Testis (tissue), 3 donors: ENCODE results near the gene RAB25. TPM values are rescaled to one million over a fixed set of nuclear protein-coding genes. Genes with fewer than 3 reads are reported as not detected.

Experiments
- DNase-seq: peaks from one replicate; pipeline ENCODE4 v3.0.0-alpha.2; 2019
- H3K27ac ChIP-seq, 2 donors: fragments of 200-600 bp; sonication (generic); one replicate each; pipeline ENCODE4 v1.5.1; 2019
- H3K27me3 ChIP-seq: fragments of 200-600 bp; sonication (generic); one replicate; pipeline ENCODE4 v1.5.1; 2019
- H3K36me3 ChIP-seq: fragments of 200-600 bp; sonication (generic); one replicate; pipeline ENCODE4 v1.5.1; 2017; ENCODE audit warnings: low read depth; ENCODE audit errors: missing control alignments
- H3K4me1 ChIP-seq: fragments of 200-600 bp; sonication (generic); one replicate; pipeline ENCODE4 v1.5.1; 2019
- H3K4me3 ChIP-seq, 2 donors: fragments of 200-600 bp; sonication (generic); one replicate each; pipeline ENCODE4 v1.5.1; 2017 to 2019
- H3K9me3 ChIP-seq: fragments of 200-600 bp; sonication (generic); one replicate; pipeline ENCODE4 v1.5.1; 2017
- POLR2A ChIP-seq: fragments of 450-650 bp; IDR thresholded peaks from one replicate; pipeline ENCODE4 v1.6.1; 2017; ENCODE audit warnings: antibody characterized with exemption, mild to moderate bottlenecking, moderate library complexity
- WGBS, 2 donors: methylation state at CpG; one replicate each; pipeline ENCODE4 v1.1.5; 2018; 5-methylcytosine and 5-hydroxymethylcytosine counted together
- intact Hi-C: fragments of 100-400 bp; cut with DNase I; formaldehyde crosslinking; loops from one replicate; pipeline ENCODE4 v1.15.1; 2023; ENCODE audit warnings: low total_unique reads
- polyA plus RNA-seq: library from polyadenylated mRNA; stranded (reverse); fragments of 350-450 nt; fragmentation: Illumina TruSeq; extraction: RNeasy Lipid Tissue Mini Kit (QIAGEN cat#74804); gene quantifications from one replicate; pipeline ENCODE4 v1.2.3, GENCODE V29; 2014; ENCODE audit warnings: low read depth, low replicate concordance; ENCODE audit not compliant: insufficient read depth
- total RNA-seq, 2 donors: library from RNA; depleted of rRNA; stranded (reverse); fragments of >200 nt; gene quantifications; one replicate each; pipeline ENCODE4 v1.2.3, GENCODE V29; 2016
- TF ChIP-seq, protein P1 (sequence below), 3 experiments: fragments of 450-650 bp in 2 of 3; fragments of 200-600 bp in 1 of 3; sonication (generic) in 1 of 3; IDR thresholded peaks; one replicate each; pipeline ENCODE4 v1.5.1; 2016 to 2019; ENCODE audit warnings: antibody characterized with exemption in 3 of 3, mild to moderate bottlenecking in 2 of 3, moderate library complexity in 1 of 3

Gene RAB25
- total and polyA plus RNA-seq, 3 donors from 2014 or later = 1.2 to 2.1 (median 2.0) TPM

GRCh38 chr1:156104861-156105832 lies 44.2 kb downstream of the RAB25 start:
- Histone ChIP-seq H3K9me3 (no peaks in the 10 kb centered on the region), H3K27me3 (no peaks in the 10 kb centered on the region), H3K4me3 (no peak overlapping the region), H3K4me1 (peaks cover 56% of the 10 kb centered on the region), H3K36me3 (no peaks in the 10 kb centered on the region), H3K27ac (peak overlapping the region; percentile 96 to 97)
- WGBS, 2 donors = 39 to 49% methylated on average over 11 of the region's 11 CpGs
- intact Hi-C loops = no loop called here
- TF ChIP-seq, protein P1, sequence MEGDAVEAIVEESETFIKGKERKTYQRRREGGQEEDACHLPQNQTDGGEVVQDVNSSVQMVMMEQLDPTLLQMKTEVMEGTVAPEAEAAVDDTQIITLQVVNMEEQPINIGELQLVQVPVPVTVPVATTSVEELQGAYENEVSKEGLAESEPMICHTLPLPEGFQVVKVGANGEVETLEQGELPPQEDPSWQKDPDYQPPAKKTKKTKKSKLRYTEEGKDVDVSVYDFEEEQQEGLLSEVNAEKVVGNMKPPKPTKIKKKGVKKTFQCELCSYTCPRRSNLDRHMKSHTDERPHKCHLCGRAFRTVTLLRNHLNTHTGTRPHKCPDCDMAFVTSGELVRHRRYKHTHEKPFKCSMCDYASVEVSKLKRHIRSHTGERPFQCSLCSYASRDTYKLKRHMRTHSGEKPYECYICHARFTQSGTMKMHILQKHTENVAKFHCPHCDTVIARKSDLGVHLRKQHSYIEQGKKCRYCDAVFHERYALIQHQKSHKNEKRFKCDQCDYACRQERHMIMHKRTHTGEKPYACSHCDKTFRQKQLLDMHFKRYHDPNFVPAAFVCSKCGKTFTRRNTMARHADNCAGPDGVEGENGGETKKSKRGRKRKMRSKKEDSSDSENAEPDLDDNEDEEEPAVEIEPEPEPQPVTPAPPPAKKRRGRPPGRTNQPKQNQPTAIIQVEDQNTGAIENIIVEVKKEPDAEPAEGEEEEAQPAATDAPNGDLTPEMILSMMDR (IDR thresholded peaks at IDR 0.05) = no peak
- no peak for TF ChIP-seq POLR2A
- no peak for DNase-seq

DNA sequence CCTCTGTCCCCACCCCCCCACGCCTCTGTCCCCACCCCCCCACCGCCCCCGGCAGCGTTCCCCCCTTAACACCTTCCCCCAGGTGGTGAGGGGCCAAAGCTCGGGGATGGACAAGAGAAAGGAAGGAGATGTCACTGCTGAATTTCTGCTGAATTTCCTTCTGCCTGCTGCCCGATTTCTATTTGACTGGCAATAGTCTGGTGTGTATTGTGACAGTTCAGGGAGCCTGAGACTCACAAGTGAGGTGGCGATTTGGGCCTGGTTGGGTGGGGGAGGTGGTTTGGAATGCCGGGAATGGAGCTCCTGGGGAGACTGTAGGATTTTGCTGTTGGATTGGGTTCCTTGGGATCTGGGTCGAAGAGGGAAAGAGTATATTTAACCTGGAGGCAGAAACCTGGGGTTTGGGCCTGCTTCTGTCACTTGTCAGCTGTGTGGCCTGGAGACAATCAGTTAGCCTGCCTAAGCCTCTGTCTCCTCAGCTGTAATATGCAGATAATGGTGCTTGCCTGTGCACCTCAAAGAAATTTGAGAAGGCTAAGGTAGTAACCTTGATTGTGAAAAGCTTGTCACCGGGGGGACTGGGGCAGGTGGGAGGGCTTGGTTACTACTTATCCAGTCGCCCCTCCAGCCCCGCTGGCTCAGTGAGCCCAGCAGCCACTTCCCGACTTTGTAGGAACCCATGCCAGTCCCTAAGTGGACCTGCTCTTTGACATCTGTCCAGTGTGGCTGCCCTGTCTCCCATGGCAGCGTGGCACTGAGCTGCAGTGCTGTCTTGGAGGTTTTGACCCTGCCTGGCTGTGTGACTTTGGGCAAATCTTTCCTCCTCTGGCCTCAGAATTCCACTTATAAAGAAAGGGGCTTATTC lies 45.9 kb downstream of the RAB25 start:
- H3K4me3 ChIP-seq = peak overlapping the region; percentile 50 to 63
- no peak for DNase-seq
- no peaks in the 10 kb centered on the region for H3K36me3 ChIP-seq
- peaks cover 51% of the 10 kb centered on the region for H3K4me1 ChIP-seq
- H3K27ac ChIP-seq = peak overlapping the region; percentile 96 to 97
- intact Hi-C loops = no loop called here
- TF ChIP-seq, protein P1 (IDR thresholded peaks at IDR 0.05) = no peak
- TF ChIP-seq POLR2A = no peak
- H3K9me3 ChIP-seq = no peaks in the 10 kb centered on the region
- no peaks in the 10 kb centered on the region for H3K27me3 ChIP-seq
- 26 to 29% methylated on average over 8 to 14 of the region's 14 CpGs for WGBS, 2 donors

- TF ChIP-seq, protein P1 (IDR thresholded peaks at IDR 0.05) = no peak
- TF ChIP-seq POLR2A = no peak
- H3K4me3 ChIP-seq = no peak overlapping the region
- peaks cover 48% of the 10 kb centered on the region for H3K4me1 ChIP-seq
- intact Hi-C loops = no loop called here
- no peaks in the 10 kb centered on the region for H3K9me3 ChIP-seq
- no peaks in the 10 kb centered on the region for H3K36me3 ChIP-seq
- no peak overlapping the region for H3K27ac ChIP-seq
- DNase-seq = no peak
- H3K27me3 ChIP-seq = no peaks in the 10 kb centered on the region
- WGBS, 2 donors = 83 to 96% methylated on average over 3 of the region's 3 CpGs
Observed at GRCh38 chr1:156108057-156108456, 47.1 kb downstream of the RAB25 start.

DNA sequence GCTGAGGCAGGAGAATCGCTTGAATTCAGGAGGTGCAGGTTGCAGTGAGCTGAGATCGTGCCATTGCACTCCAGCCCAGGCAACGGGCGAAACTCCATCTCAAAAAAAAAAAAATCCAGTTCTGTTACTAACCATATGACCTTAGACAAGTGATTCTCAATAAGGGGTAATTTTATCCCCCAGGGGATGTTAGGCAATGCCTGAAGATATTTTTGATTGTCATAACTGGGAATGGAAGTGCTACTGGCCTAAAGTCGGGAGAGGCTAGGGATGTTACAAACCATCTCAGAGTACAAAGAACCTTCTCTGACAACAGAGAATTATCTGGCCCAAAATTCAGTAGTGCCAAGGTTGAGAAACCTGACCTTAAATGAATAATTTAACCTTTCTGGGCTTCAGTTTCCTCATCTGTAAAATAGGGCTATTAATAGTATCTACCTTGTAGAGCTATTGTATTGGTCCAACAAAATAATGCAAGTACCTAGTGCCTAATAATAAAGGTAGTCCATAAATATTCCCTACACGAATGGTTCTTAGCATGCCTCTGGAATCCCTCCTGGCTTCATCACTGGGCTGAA lies 47.8 kb downstream of the RAB25 start:
- no peak for DNase-seq
- H3K4me1 ChIP-seq = peaks cover 46% of the 10 kb centered on the region
- intact Hi-C loops = no loop called here
- WGBS, 2 donors = 78 to 84% methylated on average over 6 of the region's 6 CpGs
- H3K4me3 ChIP-seq = no peak overlapping the region
- no peaks in the 10 kb centered on the region for H3K9me3 ChIP-seq
- no peaks in the 10 kb centered on the region for H3K27me3 ChIP-seq
- H3K27ac ChIP-seq = no peak overlapping the region
- no peaks in the 10 kb centered on the region for H3K36me3 ChIP-seq
- TF ChIP-seq, protein P1 (IDR thresholded peaks at IDR 0.05) = no peak
- no peak for TF ChIP-seq POLR2A
